SK-N-SH (cell line): ENCODE measurements around the gene ZNF655. TPM values are rescaled to one million over a fixed set of nuclear protein-coding genes. Genes with fewer than 3 reads are reported as not detected.

ENCODE experiments used
- CTCF ChIA-PET: fragments of 300-600, 350-600 bp; formaldehyde crosslinking; extraction: SDS; loops from one replicate; lab custom pipeline; 2021; lab: Yijun Ruan, JAX
- POLR2A ChIA-PET: fragments of 350-600 bp; sonication (Branson Sonifier 250); formaldehyde crosslinking; extraction: SDS; loops from one replicate; lab custom pipeline; 2020; ENCODE audit warnings: antibody characterized with exemption, inconsistent platforms; lab: Yijun Ruan, JAX
- DNase-seq: peaks from one replicate; pipeline ENCODE4 v3.0.0; 2012
- H2AFZ ChIP-seq: fragments of 200-600 bp; sonication (generic); 2 replicates; pipeline ENCODE4 v1.8.1; 2016; ENCODE audit warnings: antibody characterized with exemption, mild to moderate bottlenecking, low read depth
- H3F3A ChIP-seq: fragments of 200-600 bp; sonication (generic); replicated peaks from 2 replicates; pipeline ENCODE3; 2016; ENCODE audit warnings: antibody characterized with exemption, mild to moderate bottlenecking; ENCODE audit not compliant: insufficient read depth
- H3K27ac ChIP-seq, 2 experiments: fragments of 200-500 bp in 1 of 2; fragments of 200-600 bp in 1 of 2; sonication (Bioruptor generic) in 1 of 2; sonication (generic), shearing (Covaris generic) in 1 of 2; 2 replicates each; pipeline versions ENCODE4 v1.5.1 to v1.6.1; 2014 to 2016; ENCODE audit warnings: low read depth in 2 of 2, inconsistent platforms in 1 of 2, low read length in 1 of 2, mild to moderate bottlenecking in 1 of 2, mixed read lengths in 1 of 2
- H3K27me3 ChIP-seq: fragments of 200-600 bp; sonication (generic), shearing (Covaris generic); 2 replicates; pipeline ENCODE4 v1.6.1; 2016; ENCODE audit warnings: mixed run types; ENCODE audit not compliant: insufficient read depth
- H3K36me3 ChIP-seq, 2 experiments: fragments of 200-500 bp in 1 of 2; fragments of 200-600 bp in 1 of 2; sonication (Bioruptor generic) in 1 of 2; sonication (generic) in 1 of 2; replicated peaks in 1 of 2; 2 replicates each; pipeline versions ENCODE3 to v1.5.1; 2014 to 2016; ENCODE audit warnings: low read length in 1 of 2, mild to moderate bottlenecking in 1 of 2; ENCODE audit not compliant: insufficient read depth in 2 of 2, control insufficient read depth in 1 of 2
- H3K4me1 ChIP-seq, 2 experiments: fragments of 200-500 bp in 1 of 2; fragments of 200-600 bp in 1 of 2; sonication (Bioruptor generic) in 1 of 2; sonication (generic), shearing (Covaris generic) in 1 of 2; 2 replicates each; pipeline versions ENCODE4 v1.5.1 to v1.6.1; 2014 to 2016; ENCODE audit warnings: low read depth in 1 of 2, low read length in 1 of 2, mixed run types in 1 of 2; ENCODE audit not compliant: insufficient read depth in 2 of 2, control insufficient read depth in 1 of 2
- H3K4me2 ChIP-seq: fragments of 200-600 bp; sonication (generic), shearing (Covaris generic); 2 replicates; pipeline ENCODE4 v1.6.1; 2017; ENCODE audit warnings: mixed run types
- H3K4me3 ChIP-seq, 2 experiments: fragments of 200-500 bp in 1 of 2; fragments of 200-600 bp in 1 of 2; sonication (Bioruptor generic) in 1 of 2; sonication (generic), shearing (Covaris generic) in 1 of 2; 2 replicates each; pipeline versions ENCODE4 v1.5.1 to v1.8.1; 2014 to 2016; ENCODE audit warnings: low read depth in 2 of 2, inconsistent platforms in 1 of 2, low read length in 1 of 2, mild to moderate bottlenecking in 1 of 2, mixed read lengths in 1 of 2, moderate library complexity in 1 of 2
- H3K79me2 ChIP-seq: fragments of 200-600 bp; sonication (generic); 2 replicates; pipeline ENCODE4 v1.8.1; 2017; ENCODE audit warnings: mild to moderate bottlenecking; ENCODE audit not compliant: insufficient read depth
- H3K9ac ChIP-seq: fragments of 200-600 bp; sonication (generic); 2 replicates; pipeline ENCODE4 v1.6.1; 2017; ENCODE audit warnings: mixed run types
- H3K9me2 ChIP-seq: fragments of 200-600 bp; sonication (generic); 2 replicates; pipeline ENCODE4 v1.6.1; 2017; ENCODE audit warnings: mixed run types
- H3K9me3 ChIP-seq: fragments of 200-600 bp; sonication (generic); 2 replicates; pipeline ENCODE4 v1.6.1; 2017; ENCODE audit warnings: mixed run types, mild to moderate bottlenecking, moderate library complexity
- H4K20me1 ChIP-seq: fragments of 200-600 bp; sonication (generic); 2 replicates; pipeline ENCODE4 v1.6.1; 2017; ENCODE audit warnings: mild to moderate bottlenecking, mixed run types; ENCODE audit not compliant: insufficient read depth
- ELF1 ChIP-seq: IDR thresholded peaks from 2 replicates; pipeline ENCODE4 v1.4.0; 2012
- JUND ChIP-seq: IDR thresholded peaks from 2 replicates; pipeline ENCODE4 v1.4.0; 2012
- POLR2AphosphoS5 ChIP-seq: IDR thresholded peaks from 2 replicates; pipeline ENCODE4 v1.6.1; 2012; ENCODE audit warnings: low read depth, low read length
- RCOR1 ChIP-seq: fragments of 150-350 bp; IDR thresholded peaks from 2 replicates; pipeline ENCODE4 v1.6.1; 2017; ENCODE audit warnings: antibody characterized with exemption, low read length
- RFX5 ChIP-seq: IDR thresholded peaks from 2 replicates; pipeline ENCODE4 v1.6.1; 2012; ENCODE audit warnings: mild to moderate bottlenecking, improper control_type of control experiment, low read length
- RXRA ChIP-seq: IDR thresholded peaks from 2 replicates; pipeline ENCODE4 v1.4.0; 2012; ENCODE audit warnings: low read depth, mild to moderate bottlenecking, borderline replicate concordance
- YY1 ChIP-seq: IDR thresholded peaks from 2 replicates; pipeline ENCODE4 v1.4.0; 2012; ENCODE audit warnings: low read depth, mild to moderate bottlenecking
- WGBS: methylation state at CpG from one replicate; pipeline ENCODE4 v1.1.6; 2017; ENCODE audit warnings: low lambda C conversion rate; 5-methylcytosine and 5-hydroxymethylcytosine counted together
- polyA plus RNA-seq, 3 experiments: library from polyadenylated mRNA; depleted of rRNA; stranded (reverse); fragments of >200 nt; gene quantifications; 2 replicates each; pipeline ENCODE4 v1.2.3, GENCODE V29; 2012
- TF ChIP-seq, protein P1 (sequence below): IDR thresholded peaks from 2 replicates; pipeline ENCODE4 v1.6.1; 2012; ENCODE audit warnings: mild to moderate bottlenecking, low read depth, low read length, moderate library complexity
- TF ChIP-seq, protein P2 (sequence below): IDR thresholded peaks from 2 replicates; pipeline ENCODE4 v1.4.0; 2012; ENCODE audit warnings: low read depth
- TF ChIP-seq, protein P3 (sequence below): fragments of 150-350 bp; IDR thresholded peaks from 2 replicates; pipeline ENCODE4 v1.6.1; 2017; ENCODE audit warnings: antibody characterized with exemption, low read length, low read depth, borderline replicate concordance
- TF ChIP-seq, protein P4 (sequence below): IDR thresholded peaks from 2 replicates; pipeline ENCODE4; 2012

The ZNF655 gene
- polyA plus RNA-seq, 1 of the 3 experiments (the other 2 are of a cell fraction): 113 TPM

DNA sequence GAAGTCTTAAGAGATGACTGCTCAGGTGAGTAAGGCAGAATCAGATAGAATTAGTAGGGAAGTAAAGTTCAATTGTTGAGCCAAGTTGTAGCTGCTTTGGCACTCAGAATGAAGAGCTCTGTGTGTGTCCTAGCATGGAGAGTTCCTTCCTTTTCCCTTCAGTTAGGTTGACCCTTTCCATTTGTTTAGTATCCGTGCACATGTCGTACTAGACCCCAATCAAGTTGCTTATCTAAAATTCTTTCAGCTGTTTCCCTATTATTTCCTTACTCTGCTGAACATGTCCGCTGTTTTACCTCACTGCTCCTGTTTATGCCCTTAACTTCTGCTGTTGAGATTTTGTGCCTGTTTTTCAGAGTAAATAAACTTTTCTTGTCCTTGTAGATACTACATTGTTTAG lies 13.3 kb downstream of the ZNF655 start (continued):
- TF ChIP-seq, protein P1, sequence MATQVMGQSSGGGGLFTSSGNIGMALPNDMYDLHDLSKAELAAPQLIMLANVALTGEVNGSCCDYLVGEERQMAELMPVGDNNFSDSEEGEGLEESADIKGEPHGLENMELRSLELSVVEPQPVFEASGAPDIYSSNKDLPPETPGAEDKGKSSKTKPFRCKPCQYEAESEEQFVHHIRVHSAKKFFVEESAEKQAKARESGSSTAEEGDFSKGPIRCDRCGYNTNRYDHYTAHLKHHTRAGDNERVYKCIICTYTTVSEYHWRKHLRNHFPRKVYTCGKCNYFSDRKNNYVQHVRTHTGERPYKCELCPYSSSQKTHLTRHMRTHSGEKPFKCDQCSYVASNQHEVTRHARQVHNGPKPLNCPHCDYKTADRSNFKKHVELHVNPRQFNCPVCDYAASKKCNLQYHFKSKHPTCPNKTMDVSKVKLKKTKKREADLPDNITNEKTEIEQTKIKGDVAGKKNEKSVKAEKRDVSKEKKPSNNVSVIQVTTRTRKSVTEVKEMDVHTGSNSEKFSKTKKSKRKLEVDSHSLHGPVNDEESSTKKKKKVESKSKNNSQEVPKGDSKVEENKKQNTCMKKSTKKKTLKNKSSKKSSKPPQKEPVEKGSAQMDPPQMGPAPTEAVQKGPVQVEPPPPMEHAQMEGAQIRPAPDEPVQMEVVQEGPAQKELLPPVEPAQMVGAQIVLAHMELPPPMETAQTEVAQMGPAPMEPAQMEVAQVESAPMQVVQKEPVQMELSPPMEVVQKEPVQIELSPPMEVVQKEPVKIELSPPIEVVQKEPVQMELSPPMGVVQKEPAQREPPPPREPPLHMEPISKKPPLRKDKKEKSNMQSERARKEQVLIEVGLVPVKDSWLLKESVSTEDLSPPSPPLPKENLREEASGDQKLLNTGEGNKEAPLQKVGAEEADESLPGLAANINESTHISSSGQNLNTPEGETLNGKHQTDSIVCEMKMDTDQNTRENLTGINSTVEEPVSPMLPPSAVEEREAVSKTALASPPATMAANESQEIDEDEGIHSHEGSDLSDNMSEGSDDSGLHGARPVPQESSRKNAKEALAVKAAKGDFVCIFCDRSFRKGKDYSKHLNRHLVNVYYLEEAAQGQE: no peak
- TF ChIP-seq RCOR1 (no peak), RFX5 (no peak), RXRA (no peak), POLR2AphosphoS5 (no peak), ELF1 (no peak)
- TF ChIP-seq, protein P2, sequence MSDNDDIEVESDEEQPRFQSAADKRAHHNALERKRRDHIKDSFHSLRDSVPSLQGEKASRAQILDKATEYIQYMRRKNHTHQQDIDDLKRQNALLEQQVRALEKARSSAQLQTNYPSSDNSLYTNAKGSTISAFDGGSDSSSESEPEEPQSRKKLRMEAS: no peak

DNA sequence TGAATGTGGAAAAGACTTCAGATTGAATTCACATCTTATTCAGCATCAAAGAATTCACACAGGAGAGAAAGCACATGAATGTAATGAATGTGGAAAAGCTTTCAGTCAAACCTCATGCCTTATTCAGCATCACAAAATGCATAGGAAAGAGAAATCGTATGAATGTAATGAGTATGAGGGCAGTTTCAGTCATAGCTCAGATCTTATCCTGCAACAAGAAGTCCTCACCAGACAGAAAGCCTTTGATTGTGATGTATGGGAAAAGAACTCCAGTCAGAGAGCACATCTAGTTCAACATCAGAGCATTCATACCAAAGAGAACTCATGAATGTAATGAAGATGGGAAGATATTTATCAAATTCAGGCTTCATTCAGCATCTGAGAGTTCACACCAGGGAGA lies 14.8 kb downstream of the ZNF655 start:
- Histone ChIP-seq H3K27ac (no peak overlapping the region), H3K36me3 (peaks cover 57 to 66% of the 10 kb centered on the region in 2 experiments), H2AFZ (no peak overlapping the region), H3F3A (peaks cover 39% of the 10 kb centered on the region), H3K9me3 (no peaks in the 10 kb centered on the region), H3K4me3 (no peak overlapping the region), H3K4me2 (no peak overlapping the region), H3K4me1 (no peaks in the 10 kb centered on the region), H3K79me2 (peaks cover 34% of the 10 kb centered on the region), H4K20me1 (peaks cover 20% of the 10 kb centered on the region; the same call in 1 of the 2 replicates), H3K9me2 (no peaks in the 10 kb centered on the region), H3K27me3 (no peaks in the 10 kb centered on the region), H3K9ac (no peak overlapping the region)
- no peak for DNase-seq
- TF ChIP-seq, protein P3, sequence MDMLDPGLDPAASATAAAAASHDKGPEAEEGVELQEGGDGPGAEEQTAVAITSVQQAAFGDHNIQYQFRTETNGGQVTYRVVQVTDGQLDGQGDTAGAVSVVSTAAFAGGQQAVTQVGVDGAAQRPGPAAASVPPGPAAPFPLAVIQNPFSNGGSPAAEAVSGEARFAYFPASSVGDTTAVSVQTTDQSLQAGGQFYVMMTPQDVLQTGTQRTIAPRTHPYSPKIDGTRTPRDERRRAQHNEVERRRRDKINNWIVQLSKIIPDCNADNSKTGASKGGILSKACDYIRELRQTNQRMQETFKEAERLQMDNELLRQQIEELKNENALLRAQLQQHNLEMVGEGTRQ: no peak
- TF ChIP-seq JUND (no peak), RFX5 (no peak), YY1 (no peak), RXRA (no peak)
- TF ChIP-seq, protein P4, sequence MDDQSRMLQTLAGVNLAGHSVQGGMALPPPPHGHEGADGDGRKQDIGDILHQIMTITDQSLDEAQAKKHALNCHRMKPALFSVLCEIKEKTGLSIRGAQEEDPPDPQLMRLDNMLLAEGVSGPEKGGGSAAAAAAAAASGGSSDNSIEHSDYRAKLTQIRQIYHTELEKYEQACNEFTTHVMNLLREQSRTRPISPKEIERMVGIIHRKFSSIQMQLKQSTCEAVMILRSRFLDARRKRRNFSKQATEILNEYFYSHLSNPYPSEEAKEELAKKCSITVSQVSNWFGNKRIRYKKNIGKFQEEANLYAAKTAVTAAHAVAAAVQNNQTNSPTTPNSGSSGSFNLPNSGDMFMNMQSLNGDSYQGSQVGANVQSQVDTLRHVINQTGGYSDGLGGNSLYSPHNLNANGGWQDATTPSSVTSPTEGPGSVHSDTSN: no peak
- WGBS: 96% methylated on average over 1 of the region's 1 CpG
- POLR2A ChIA-PET: interaction anchor here (1.1 kb wide), 1 partner anchor 15 kb away, joined by 4 read pairs; the partner anchor contains the start of gene ZNF655
- CTCF ChIA-PET: interaction anchor here (0.5 to 3.6 kb wide), 3 partner anchors 15 to 171 kb away, joined by 3 to 13 read pairs (median 5); partner anchors contain the start of genes ZNF655 and ZSCAN25
